OCI-LY3 (cell line): Measurements from ENCODE around the gene TNNT3.

Source experiments
- EZH2phosphoT487 ChIP-seq: fragments of 200-600 bp; shearing (Covaris generic); IDR thresholded peaks from 2 replicates; pipeline ENCODE4 v1.6.1; 2018; ENCODE audit warnings: antibody characterized with exemption, mixed run types, low read depth
- TF ChIP-seq, protein P1 (sequence below): fragments of 200-600, 300-600 bp; sonication (generic); IDR thresholded peaks from 2 replicates; pipeline ENCODE4 v1.5.1; 2014; ENCODE audit warnings: antibody characterized with exemption, low read length, low read depth

DNA sequence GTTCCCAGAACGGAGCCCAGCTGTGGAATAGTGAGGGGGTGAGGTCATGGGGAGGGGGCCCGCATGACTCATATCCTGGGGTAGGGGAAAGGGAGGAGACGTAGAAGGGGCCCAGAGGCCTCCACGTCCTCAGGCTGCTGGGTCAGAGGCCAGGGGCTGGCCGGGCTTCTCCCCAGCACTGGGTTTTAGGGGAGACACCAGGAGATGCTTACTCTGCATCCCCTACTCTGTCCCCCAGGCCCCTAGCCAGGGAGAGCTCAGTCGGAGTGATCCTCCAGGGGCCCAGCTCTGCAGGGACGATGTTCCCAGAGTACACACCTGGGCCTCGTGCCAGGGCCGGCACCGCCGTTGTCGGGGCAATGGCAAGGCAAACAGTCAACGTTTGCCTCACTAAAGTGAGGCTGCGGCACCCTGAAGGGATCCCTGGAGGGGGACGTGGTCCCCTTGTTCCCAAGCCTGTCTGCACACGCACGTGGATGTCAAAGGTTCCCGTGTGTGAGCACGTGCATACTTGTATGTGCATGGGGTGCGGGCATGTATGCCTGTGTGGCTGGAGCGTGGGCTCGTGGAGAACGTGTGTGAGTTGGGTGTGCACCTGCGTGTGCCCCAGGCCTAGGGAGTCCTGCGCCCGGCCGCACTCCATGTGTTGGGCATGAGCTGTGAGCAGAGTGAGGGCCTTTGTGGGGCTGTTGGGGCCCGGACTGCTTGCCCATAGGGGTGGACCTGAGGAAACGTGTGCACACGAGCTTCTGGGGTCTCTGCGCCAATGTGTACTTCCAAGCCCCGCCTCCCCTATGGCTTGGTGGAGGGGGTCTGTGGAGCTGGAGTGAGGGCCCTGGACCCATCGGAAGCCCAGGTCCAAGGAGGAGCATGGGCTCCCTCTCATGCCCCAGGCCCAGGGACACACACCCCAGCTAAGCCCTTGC is 42.0 kb upstream of the TNNT3 start:
- TF ChIP-seq, protein P1, sequence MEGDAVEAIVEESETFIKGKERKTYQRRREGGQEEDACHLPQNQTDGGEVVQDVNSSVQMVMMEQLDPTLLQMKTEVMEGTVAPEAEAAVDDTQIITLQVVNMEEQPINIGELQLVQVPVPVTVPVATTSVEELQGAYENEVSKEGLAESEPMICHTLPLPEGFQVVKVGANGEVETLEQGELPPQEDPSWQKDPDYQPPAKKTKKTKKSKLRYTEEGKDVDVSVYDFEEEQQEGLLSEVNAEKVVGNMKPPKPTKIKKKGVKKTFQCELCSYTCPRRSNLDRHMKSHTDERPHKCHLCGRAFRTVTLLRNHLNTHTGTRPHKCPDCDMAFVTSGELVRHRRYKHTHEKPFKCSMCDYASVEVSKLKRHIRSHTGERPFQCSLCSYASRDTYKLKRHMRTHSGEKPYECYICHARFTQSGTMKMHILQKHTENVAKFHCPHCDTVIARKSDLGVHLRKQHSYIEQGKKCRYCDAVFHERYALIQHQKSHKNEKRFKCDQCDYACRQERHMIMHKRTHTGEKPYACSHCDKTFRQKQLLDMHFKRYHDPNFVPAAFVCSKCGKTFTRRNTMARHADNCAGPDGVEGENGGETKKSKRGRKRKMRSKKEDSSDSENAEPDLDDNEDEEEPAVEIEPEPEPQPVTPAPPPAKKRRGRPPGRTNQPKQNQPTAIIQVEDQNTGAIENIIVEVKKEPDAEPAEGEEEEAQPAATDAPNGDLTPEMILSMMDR = no peak
- TF ChIP-seq EZH2phosphoT487 = no peak
